ENCODE data around the gene MFSD2B.

The MFSD2B gene

GRCh38 chr2:24016376-24016761, 6.5 kb downstream of the MFSD2B start:
- no peak for TF ChIP-seq CTCF (IDR thresholded peaks at IDR 0.05; ENCODE audit: unreplicated experiment in 3 of 3)
- Mint-ChIP-seq H3K4me3 (no peak overlapping the region), H3K36me3 (ENCODE audit: low read depth) (no peaks in the 10 kb centered on the region), H3K4me1 (no peaks in the 10 kb centered on the region), H3K27ac (no peak overlapping the region), H3K9me3 (no peaks in the 10 kb centered on the region), H3K27me3 (ENCODE audit: low read depth) (peaks cover 20% of the 10 kb centered on the region)

GRCh38 chr2:24016853-24017703, 7.2 kb downstream of the MFSD2B start:
- Mint-ChIP-seq H3K9me3 (no peaks in the 10 kb centered on the region), H3K27ac (no peak overlapping the region), H3K36me3 (ENCODE audit: low read depth) (no peaks in the 10 kb centered on the region), H3K4me1 (no peaks in the 10 kb centered on the region), H3K4me3 (no peak overlapping the region), H3K27me3 (ENCODE audit: low read depth) (peaks cover 13% of the 10 kb centered on the region)
- no peak for TF ChIP-seq CTCF (IDR thresholded peaks at IDR 0.05; ENCODE audit: unreplicated experiment in 3 of 3)

GRCh38 chr2:24017711-24018110, 7.8 kb downstream of the MFSD2B start:
- Mint-ChIP-seq H3K9me3 (no peaks in the 10 kb centered on the region), H3K36me3 (ENCODE audit: low read depth) (peaks cover 5% of the 10 kb centered on the region), H3K4me1 (no peaks in the 10 kb centered on the region), H3K4me3 (no peak overlapping the region), H3K27ac (no peak overlapping the region), H3K27me3 (ENCODE audit: low read depth) (peaks cover 6% of the 10 kb centered on the region)
- TF ChIP-seq CTCF (IDR thresholded peaks at IDR 0.05; ENCODE audit: unreplicated experiment in 3 of 3) = no peak

GRCh38 chr2:24018241-24018640, 8.4 kb downstream of the MFSD2B start:
- Mint-ChIP-seq H3K27ac (no peak overlapping the region), H3K4me3 (no peak overlapping the region), H3K9me3 (no peaks in the 10 kb centered on the region), H3K27me3 (ENCODE audit: low read depth) (peaks cover 5% of the 10 kb centered on the region), H3K36me3 (ENCODE audit: low read depth) (peaks cover 9% of the 10 kb centered on the region), H3K4me1 (no peaks in the 10 kb centered on the region)
- TF ChIP-seq CTCF (IDR thresholded peaks at IDR 0.05; ENCODE audit: unreplicated experiment in 3 of 3) = no peak

GRCh38 chr2:24019729-24020128, 9.8 kb downstream of the MFSD2B start:
- H3K4me3 Mint-ChIP-seq = no peak overlapping the region
- H3K27ac Mint-ChIP-seq = no peak overlapping the region
- no peak for TF ChIP-seq CTCF (IDR thresholded peaks at IDR 0.05; ENCODE audit: unreplicated experiment in 3 of 3)
- H3K36me3 Mint-ChIP-seq (ENCODE audit: low read depth) = peaks cover 14% of the 10 kb centered on the region
- H3K4me1 Mint-ChIP-seq = no peaks in the 10 kb centered on the region
- no peaks in the 10 kb centered on the region for H3K27me3 Mint-ChIP-seq (ENCODE audit: low read depth)
- H3K9me3 Mint-ChIP-seq = no peaks in the 10 kb centered on the region

- Mint-ChIP-seq H3K27ac (no peak overlapping the region), H3K9me3 (no peaks in the 10 kb centered on the region), H3K4me1 (no peaks in the 10 kb centered on the region), H3K36me3 (ENCODE audit: low read depth) (peaks cover 18% of the 10 kb centered on the region), H3K27me3 (ENCODE audit: low read depth) (no peaks in the 10 kb centered on the region), H3K4me3 (no peak overlapping the region)
- no peak for TF ChIP-seq CTCF (IDR thresholded peaks at IDR 0.05; ENCODE audit: unreplicated experiment in 3 of 3)
Observed at GRCh38 chr2:24020244-24020643, 10.4 kb downstream of the MFSD2B start.

Measured in nephron (organoid).